GM18511 (cell line): ENCODE data around the gene ADCK1.
"Not testable (repeated sequence)": the region's sequence is repeated elsewhere in the genome, so short reads cannot be mapped to it uniquely, and the experiment has no call there.

Source experiments
- ATAC-seq: cut with Tn5 transposase; IDR thresholded peaks from one replicate; pipeline ENCODE4 v1.9.1; 2021; ENCODE audit warnings: mild to moderate bottlenecking, moderate library complexity; ENCODE audit not compliant: unreplicated experiment

Gene ADCK1

GRCh38 chr14:77864085-77864484 is 64.2 kb downstream of the ADCK1 start:
- no peak for ATAC-seq

GRCh38 chr14:77864580-77864979 is 64.7 kb downstream of the ADCK1 start:
- ATAC-seq: no peak

GRCh38 chr14:77865455-77865854 is 65.5 kb downstream of the ADCK1 start:
- no peak for ATAC-seq

- ATAC-seq: no peak
These were observed 67.0 kb downstream of the ADCK1 start for GRCh38 chr14:77866932-77867331.

- no peak for ATAC-seq
These were observed 67.6 kb downstream of the ADCK1 start for GRCh38 chr14:77867476-77867875.

- ATAC-seq: no peak
These were observed 68.8 kb downstream of the ADCK1 start for GRCh38 chr14:77868552-77869285.

GRCh38 chr14:77869340-77869739 is 69.4 kb downstream of the ADCK1 start:
- ATAC-seq: no peak

GRCh38 chr14:77870646-77871045 is 70.7 kb downstream of the ADCK1 start:
- no peak for ATAC-seq

GRCh38 chr14:77872152-77872551 is 72.2 kb downstream of the ADCK1 start:
- ATAC-seq: no peak

GRCh38 chr14:77872983-77873382 is 73.1 kb downstream of the ADCK1 start:
- no peak for ATAC-seq

GRCh38 chr14:77878783-77879182 is 78.9 kb downstream of the ADCK1 start:
- no peak for ATAC-seq

GRCh38 chr14:77880056-77880455 is 80.1 kb downstream of the ADCK1 start:
- no peak for ATAC-seq

- no peak for ATAC-seq
These were observed 82.2 kb downstream of the ADCK1 start for GRCh38 chr14:77882098-77882497.

GRCh38 chr14:77882636-77883035 is 82.7 kb downstream of the ADCK1 start:
- no peak for ATAC-seq

GRCh38 chr14:77883131-77883846 is 83.4 kb downstream of the ADCK1 start:
- no peak for ATAC-seq

GRCh38 chr14:77883847-77884238 is 83.9 kb downstream of the ADCK1 start:
- ATAC-seq: no peak

- no peak for ATAC-seq
These were observed 85.5 kb downstream of the ADCK1 start for GRCh38 chr14:77885367-77885766.

- ATAC-seq: no peak
These were observed 86.1 kb downstream of the ADCK1 start for GRCh38 chr14:77886010-77886409.

GRCh38 chr14:77888903-77889302 is 89.0 kb downstream of the ADCK1 start:
- not testable (repeated sequence) for ATAC-seq

GRCh38 chr14:77889971-77890442 is 90.1 kb downstream of the ADCK1 start:
- no peak for ATAC-seq

- ATAC-seq: no peak
These were observed 91.0 kb downstream of the ADCK1 start for GRCh38 chr14:77890873-77891272.

GRCh38 chr14:77892381-77892871 is 92.5 kb downstream of the ADCK1 start:
- ATAC-seq: no peak
